Retinal pigment epithelial cell (primary cell): ENCODE data around the gene GNB1.

Experiments used
- DNase-seq: peaks from one replicate; pipeline ENCODE4 v3.0.0-alpha.2; 2010; ENCODE audit warnings: low read depth
- H3K4me3 ChIP-seq: 2 replicates; pipeline ENCODE4 v1.5.1; 2011; ENCODE audit warnings: mild to moderate bottlenecking, low read length, control low read depth, moderate library complexity
- CTCF ChIP-seq: conservative IDR thresholded peaks from 2 replicates; pipeline ENCODE4 v1.5.1; 2011; ENCODE audit warnings: low read depth, low read length, control low read depth, inconsistent platforms

The GNB1 gene

GRCh38 chr1:1898246-1898933 lies 7.5 kb upstream of the GNB1 start:
- H3K4me3 ChIP-seq: no peak overlapping the region
- no peak for TF ChIP-seq CTCF
- no peak for DNase-seq

GRCh38 chr1:1895456-1896336 lies 4.8 kb upstream of the GNB1 start:
- no peak for DNase-seq
- no peak overlapping the region for H3K4me3 ChIP-seq
- TF ChIP-seq CTCF: no peak

- TF ChIP-seq CTCF: no peak
- no peak for DNase-seq
- H3K4me3 ChIP-seq: no peak overlapping the region
These were observed 4.2 kb upstream of the GNB1 start for GRCh38 chr1:1895060-1895418.

GRCh38 chr1:1894354-1895059 lies 3.6 kb upstream of the GNB1 start:
- H3K4me3 ChIP-seq: no peak overlapping the region
- no peak for TF ChIP-seq CTCF
- no peak for DNase-seq

- TF ChIP-seq CTCF: no peak
- no peak for DNase-seq
- no peak overlapping the region for H3K4me3 ChIP-seq
These were observed 3.1 kb upstream of the GNB1 start for GRCh38 chr1:1893997-1894353.

- no peak for TF ChIP-seq CTCF
- no peak for DNase-seq
- H3K4me3 ChIP-seq: no peak overlapping the region
These were observed 2.6 kb upstream of the GNB1 start for GRCh38 chr1:1893291-1893985.
